Measurements from ENCODE around the gene CACNA2D4. TPM values are rescaled to one million over a fixed set of nuclear protein-coding genes. Genes with fewer than 3 reads are reported as not detected.

CACNA2D4 gene
- total and polyA plus RNA-seq, 5 donors: 1.0 to 3.0 (median 1.4) TPM

GRCh38 chr12:1907652-1908611 lies 10.5 kb downstream of the CACNA2D4 start:
- intact Hi-C loops (cut with DNase I): no loop called here
- H3K27me3 ChIP-seq (ENCODE audit: control insufficient read depth, insufficient read depth): no peaks in the 10 kb centered on the region
- ATAC-seq: peak; percentile 43 to 51
- H3K4me1 ChIP-seq (ENCODE audit: control insufficient read depth, insufficient read depth, low read length): no peaks in the 10 kb centered on the region
- WGBS: 31% methylated on average over 67 of the region's 67 CpGs
- peak in 2 of 3 donors; percentile 39 to 49 for DNase-seq
- H3K4me3 ChIP-seq (ENCODE audit: low read length): no peak overlapping the region
- H3K9me3 ChIP-seq (ENCODE audit: control insufficient read depth, low read length): no peaks in the 10 kb centered on the region
- H3K27ac ChIP-seq (ENCODE audit: low read length): no peak overlapping the region

GRCh38 chr12:1906579-1906978 lies 11.9 kb downstream of the CACNA2D4 start:
- H3K9me3 ChIP-seq (ENCODE audit: control insufficient read depth, low read length): no peaks in the 10 kb centered on the region
- 34% methylated on average over 3 of the region's 3 CpGs for WGBS
- no peak for DNase-seq
- no peak overlapping the region for H3K4me3 ChIP-seq (ENCODE audit: low read length)
- H3K27ac ChIP-seq (ENCODE audit: low read length): no peak overlapping the region
- H3K27me3 ChIP-seq (ENCODE audit: control insufficient read depth, insufficient read depth): no peaks in the 10 kb centered on the region
- no peaks in the 10 kb centered on the region for H3K4me1 ChIP-seq (ENCODE audit: control insufficient read depth, insufficient read depth, low read length)
- intact Hi-C loops (cut with DNase I): no loop called here
- peak; percentile 36 to 75 for ATAC-seq

- DNase-seq (no peak), ATAC-seq (no peak)
- no peaks in the 10 kb centered on the region for H3K4me1 ChIP-seq (ENCODE audit: control insufficient read depth, insufficient read depth, low read length)
- no peak overlapping the region for H3K4me3 ChIP-seq (ENCODE audit: low read length)
- no peaks in the 10 kb centered on the region for H3K27me3 ChIP-seq (ENCODE audit: control insufficient read depth, insufficient read depth)
- no peaks in the 10 kb centered on the region for H3K9me3 ChIP-seq (ENCODE audit: control insufficient read depth, low read length)
- H3K27ac ChIP-seq (ENCODE audit: low read length): no peak overlapping the region
- intact Hi-C loops (cut with DNase I): no loop called here
Observed at GRCh38 chr12:1904875-1905274, 13.6 kb downstream of the CACNA2D4 start.

GRCh38 chr12:1896964-1897363 lies 21.5 kb downstream of the CACNA2D4 start:
- no peak for ATAC-seq

GRCh38 chr12:1890810-1891209 lies 27.6 kb downstream of the CACNA2D4 start:
- H3K27ac ChIP-seq (ENCODE audit: low read length): no peak overlapping the region
- H3K9me3 ChIP-seq (ENCODE audit: control insufficient read depth, low read length): no peaks in the 10 kb centered on the region
- intact Hi-C loops (cut with DNase I): no loop called here
- H3K4me3 ChIP-seq (ENCODE audit: low read length): no peak overlapping the region
- no peaks in the 10 kb centered on the region for H3K4me1 ChIP-seq (ENCODE audit: control insufficient read depth, insufficient read depth, low read length)
- H3K27me3 ChIP-seq (ENCODE audit: control insufficient read depth, insufficient read depth): no peaks in the 10 kb centered on the region
- ATAC-seq (peak in 1 of 2 donors; percentile 11), DNase-seq (no peak)
- 91% methylated on average over 2 of the region's 2 CpGs for WGBS

More at GRCh38 chr12:1896964-1897363, 21.5 kb downstream of the CACNA2D4 start:
- intact Hi-C loops (cut with DNase I): no loop called here
- Histone ChIP-seq H3K9me3 (ENCODE audit: control insufficient read depth, low read length) (no peaks in the 10 kb centered on the region), H3K27me3 (ENCODE audit: control insufficient read depth, insufficient read depth) (no peaks in the 10 kb centered on the region), H3K4me3 (ENCODE audit: low read length) (no peak overlapping the region), H3K27ac (ENCODE audit: low read length) (no peak overlapping the region), H3K4me1 (ENCODE audit: control insufficient read depth, insufficient read depth, low read length) (no peaks in the 10 kb centered on the region)
- no peak for DNase-seq
- WGBS: 65% methylated on average over 5 of the region's 5 CpGs

- H3K4me1 ChIP-seq (ENCODE audit: control insufficient read depth, insufficient read depth, low read length): no peaks in the 10 kb centered on the region
- intact Hi-C loops (cut with DNase I): no loop called here
Observed at GRCh38 chr12:1890119-1890703, 28.2 kb downstream of the CACNA2D4 start.

GRCh38 chr12:1888923-1889322 lies 29.5 kb downstream of the CACNA2D4 start:
- 87% methylated on average over 3 of the region's 3 CpGs for WGBS

More at GRCh38 chr12:1890119-1890703, 28.2 kb downstream of the CACNA2D4 start:
- DNase-seq: no peak
- no peak for ATAC-seq
- WGBS: 87% methylated on average over 8 of the region's 8 CpGs
- Histone ChIP-seq H3K27ac (ENCODE audit: low read length) (no peak overlapping the region), H3K27me3 (ENCODE audit: control insufficient read depth, insufficient read depth) (no peaks in the 10 kb centered on the region), H3K4me3 (ENCODE audit: low read length) (no peak overlapping the region), H3K9me3 (ENCODE audit: control insufficient read depth, low read length) (no peaks in the 10 kb centered on the region)

GRCh38 chr12:1886396-1887008 lies 31.9 kb downstream of the CACNA2D4 start:
- no peak for ATAC-seq
- H3K9me3 ChIP-seq (ENCODE audit: control insufficient read depth, low read length): no peaks in the 10 kb centered on the region
- intact Hi-C loops (cut with DNase I): no loop called here
- WGBS: 82% methylated on average over 10 of the region's 10 CpGs
- H3K4me1 ChIP-seq (ENCODE audit: control insufficient read depth, insufficient read depth, low read length): no peaks in the 10 kb centered on the region
- H3K4me3 ChIP-seq (ENCODE audit: low read length): no peak overlapping the region
- DNase-seq: peak in 1 of 3 donors; percentile 27
- no peaks in the 10 kb centered on the region for H3K27me3 ChIP-seq (ENCODE audit: control insufficient read depth, insufficient read depth)
- no peak overlapping the region for H3K27ac ChIP-seq (ENCODE audit: low read length)

More at GRCh38 chr12:1888923-1889322, 29.5 kb downstream of the CACNA2D4 start:
- Histone ChIP-seq H3K4me1 (ENCODE audit: control insufficient read depth, insufficient read depth, low read length) (no peaks in the 10 kb centered on the region), H3K4me3 (ENCODE audit: low read length) (no peak overlapping the region), H3K27me3 (ENCODE audit: control insufficient read depth, insufficient read depth) (no peaks in the 10 kb centered on the region), H3K27ac (ENCODE audit: low read length) (no peak overlapping the region), H3K9me3 (ENCODE audit: control insufficient read depth, low read length) (no peaks in the 10 kb centered on the region)
- intact Hi-C loops (cut with DNase I): no loop called here
- DNase-seq (no peak), ATAC-seq (no peak)

GRCh38 chr12:1885599-1886245 lies 32.7 kb downstream of the CACNA2D4 start:
- no peak for ATAC-seq
- Histone ChIP-seq H3K4me3 (ENCODE audit: low read length) (no peak overlapping the region), H3K27me3 (ENCODE audit: control insufficient read depth, insufficient read depth) (no peaks in the 10 kb centered on the region), H3K4me1 (ENCODE audit: control insufficient read depth, insufficient read depth, low read length) (no peaks in the 10 kb centered on the region), H3K27ac (ENCODE audit: low read length) (no peak overlapping the region), H3K9me3 (ENCODE audit: control insufficient read depth, low read length) (no peaks in the 10 kb centered on the region)
- 81% methylated on average over 13 of the region's 13 CpGs for WGBS
- intact Hi-C loops (cut with DNase I): no loop called here
- DNase-seq: no peak

GRCh38 chr12:1885082-1885596 lies 33.3 kb downstream of the CACNA2D4 start:
- Histone ChIP-seq H3K9me3 (ENCODE audit: control insufficient read depth, low read length) (no peaks in the 10 kb centered on the region), H3K27me3 (ENCODE audit: control insufficient read depth, insufficient read depth) (no peaks in the 10 kb centered on the region), H3K4me1 (ENCODE audit: control insufficient read depth, insufficient read depth, low read length) (no peaks in the 10 kb centered on the region), H3K4me3 (ENCODE audit: low read length) (no peak overlapping the region), H3K27ac (ENCODE audit: low read length) (no peak overlapping the region)
- DNase-seq (no peak), ATAC-seq (no peak)
- whole genome bisulfite sequencing: 95% methylated on average over 5 of the region's 5 CpGs
- intact Hi-C loops (cut with DNase I): no loop called here

All from right cardiac atrium (tissue), 5 donors.